Measurements from ENCODE around the gene LILRB3. TPM values are rescaled to one million over a fixed set of nuclear protein-coding genes. Genes with fewer than 3 reads are reported as not detected.
"Not testable (repeated sequence)": the region's sequence is repeated elsewhere in the genome, so short reads cannot be mapped to it uniquely, and the experiment has no call there.

Gene LILRB3
- total RNA-seq, 1 donor from 2014 or later, result not detected

GRCh38 chr19:54218960-54219661 is 3.7 kb downstream of the LILRB3 start:
- TF ChIP-seq CTCF (conservative IDR thresholded peaks at IDR 0.05; ENCODE audit: low read depth, low read length), result no peak
- no peak for DNase-seq (ENCODE audit: low read depth)
- no peak overlapping the region for H3K4me3 ChIP-seq (ENCODE audit: low read depth, low read length)

GRCh38 chr19:54218259-54218658 is 4.5 kb downstream of the LILRB3 start:
- H3K4me3 ChIP-seq (ENCODE audit: low read depth, low read length), result no peak overlapping the region
- TF ChIP-seq CTCF (conservative IDR thresholded peaks at IDR 0.05; ENCODE audit: low read depth, low read length), result no peak
- no peak for DNase-seq (ENCODE audit: low read depth)

GRCh38 chr19:54217517-54218247 is 5.1 kb downstream of the LILRB3 start:
- H3K4me3 ChIP-seq (ENCODE audit: low read depth, low read length); DNase-seq (ENCODE audit: low read depth): not testable (repeated sequence)

- TF ChIP-seq CTCF (conservative IDR thresholded peaks at IDR 0.05; ENCODE audit: low read depth, low read length), result no peak
- no peak overlapping the region for H3K4me3 ChIP-seq (ENCODE audit: low read depth, low read length)
- no peak for DNase-seq (ENCODE audit: low read depth)
Observed at GRCh38 chr19:54216869-54217268, 5.9 kb downstream of the LILRB3 start.

- H3K4me3 ChIP-seq (ENCODE audit: low read depth, low read length); DNase-seq (ENCODE audit: low read depth): not testable (repeated sequence)
Observed at GRCh38 chr19:54214734-54215133, 8.1 kb downstream of the LILRB3 start.

GRCh38 chr19:54214217-54214616 is 8.6 kb downstream of the LILRB3 start:
- H3K4me3 ChIP-seq (ENCODE audit: low read depth, low read length); DNase-seq (ENCODE audit: low read depth): not testable (repeated sequence)

- H3K4me3 ChIP-seq (ENCODE audit: low read depth, low read length), result no peak overlapping the region
- peak; percentile 5 for TF ChIP-seq CTCF (conservative IDR thresholded peaks at IDR 0.05; ENCODE audit: low read depth, low read length)
- DNase-seq (ENCODE audit: low read depth), result no peak
Observed at GRCh38 chr19:54211235-54211634, 11.6 kb downstream of the LILRB3 start.

- no peak for TF ChIP-seq CTCF (conservative IDR thresholded peaks at IDR 0.05; ENCODE audit: low read depth, low read length)
- H3K4me3 ChIP-seq (ENCODE audit: low read depth, low read length), result no peak overlapping the region
- DNase-seq (ENCODE audit: low read depth), result peak; percentile 90
Observed at GRCh38 chr19:54209811-54210494, 12.9 kb downstream of the LILRB3 start.
